GM19455 (cell line): Measurements from ENCODE around the gene MAPKAP1.
A peak's percentile ranks its signal among the peaks of the same experiment; 100 is the strongest.

Experiments
- ATAC-seq: cut with Tn5 transposase; IDR thresholded peaks from one replicate; pipeline ENCODE4 v1.9.1; 2021; ENCODE audit not compliant: unreplicated experiment

MAPKAP1 gene

DNA sequence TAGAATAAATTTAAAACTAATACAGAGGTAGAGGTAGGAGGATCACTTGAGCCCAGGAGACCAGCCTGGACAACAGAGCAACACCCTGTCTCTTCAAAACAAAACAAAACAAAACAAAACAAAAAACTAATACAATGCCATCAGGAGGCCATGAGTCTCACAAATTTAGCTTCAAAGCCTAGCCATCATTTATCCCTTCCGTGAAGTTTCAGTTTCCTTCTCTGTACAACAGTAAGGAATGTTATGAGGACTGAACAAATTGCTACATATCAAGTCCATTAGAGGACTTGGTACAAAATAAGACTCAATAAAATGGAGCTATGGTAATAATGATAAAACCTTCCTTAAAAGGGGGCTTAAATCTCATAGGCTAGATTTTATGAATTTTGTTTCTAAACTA, 60.8 kb downstream of the MAPKAP1 start:
- peak; percentile 18 for ATAC-seq

DNA sequence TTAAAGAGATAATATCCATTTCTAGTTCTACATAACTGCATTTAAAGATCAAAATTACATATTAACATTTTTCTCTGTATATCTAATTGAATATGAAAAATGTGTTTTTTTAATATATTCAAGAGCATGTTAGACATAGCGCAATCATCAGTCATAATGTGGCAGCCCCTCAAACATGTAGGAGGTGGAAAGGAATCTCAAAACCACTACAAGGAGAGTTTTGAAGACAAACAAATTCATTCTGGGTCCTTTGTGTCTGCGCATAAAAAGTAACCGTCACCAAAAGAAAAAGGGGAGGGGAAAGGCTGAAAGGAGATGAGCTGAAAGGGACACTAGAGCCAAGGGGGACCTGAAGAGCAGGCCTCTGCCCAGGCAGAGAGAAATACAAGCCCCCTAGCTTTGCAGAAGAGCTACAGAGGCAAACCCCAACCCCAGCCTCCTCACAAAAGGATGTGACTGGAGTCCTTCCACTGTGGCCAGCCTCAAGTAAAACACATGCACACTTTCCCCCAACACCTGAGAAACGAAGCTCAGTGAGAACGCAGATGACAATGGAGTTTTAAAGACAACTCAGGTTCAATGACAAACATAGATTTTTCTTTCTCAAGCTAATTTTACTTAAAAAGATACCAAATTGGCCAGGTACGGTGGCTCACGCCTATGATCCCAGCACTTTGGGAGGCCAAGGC, 62.0 kb downstream of the MAPKAP1 start:
- no peak for ATAC-seq

DNA sequence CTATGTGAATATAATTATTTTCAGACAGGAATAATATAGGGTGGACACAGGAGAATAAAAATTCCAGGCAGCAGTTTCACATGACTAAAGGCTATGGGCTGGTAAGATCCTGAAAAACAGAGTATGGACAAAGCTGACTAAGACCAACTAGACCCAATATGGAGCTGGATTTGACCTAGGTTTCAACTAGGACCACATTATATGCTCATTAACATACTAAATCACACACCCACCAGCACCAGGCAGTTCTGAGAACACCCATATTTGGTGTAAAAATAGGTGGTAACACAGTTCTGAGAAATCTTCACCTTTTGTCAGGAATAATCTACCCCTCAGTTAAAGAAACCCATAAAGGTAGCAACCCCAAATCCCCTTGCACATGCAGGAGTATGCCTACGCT, 64.7 kb downstream of the MAPKAP1 start:
- ATAC-seq: no peak

DNA sequence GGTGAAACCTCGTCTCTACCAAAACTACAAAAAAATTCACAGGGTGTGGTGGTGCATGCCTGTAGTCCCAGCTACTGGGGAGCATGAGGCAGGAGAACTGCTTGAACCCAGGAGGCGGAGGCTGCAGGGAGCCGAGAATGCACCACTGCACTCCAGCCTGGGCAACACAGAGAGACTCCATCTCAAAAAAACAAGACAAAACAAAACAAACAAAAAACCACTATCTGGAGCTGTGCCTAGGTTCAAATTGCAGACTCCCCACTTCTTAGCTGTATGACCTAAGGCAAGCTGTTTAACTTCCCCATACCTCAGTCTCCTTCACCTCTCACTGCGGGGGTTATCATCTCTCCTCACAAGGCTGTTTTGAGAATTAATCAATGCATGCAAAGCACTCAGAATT, 68.0 kb downstream of the MAPKAP1 start:
- no peak for ATAC-seq

DNA sequence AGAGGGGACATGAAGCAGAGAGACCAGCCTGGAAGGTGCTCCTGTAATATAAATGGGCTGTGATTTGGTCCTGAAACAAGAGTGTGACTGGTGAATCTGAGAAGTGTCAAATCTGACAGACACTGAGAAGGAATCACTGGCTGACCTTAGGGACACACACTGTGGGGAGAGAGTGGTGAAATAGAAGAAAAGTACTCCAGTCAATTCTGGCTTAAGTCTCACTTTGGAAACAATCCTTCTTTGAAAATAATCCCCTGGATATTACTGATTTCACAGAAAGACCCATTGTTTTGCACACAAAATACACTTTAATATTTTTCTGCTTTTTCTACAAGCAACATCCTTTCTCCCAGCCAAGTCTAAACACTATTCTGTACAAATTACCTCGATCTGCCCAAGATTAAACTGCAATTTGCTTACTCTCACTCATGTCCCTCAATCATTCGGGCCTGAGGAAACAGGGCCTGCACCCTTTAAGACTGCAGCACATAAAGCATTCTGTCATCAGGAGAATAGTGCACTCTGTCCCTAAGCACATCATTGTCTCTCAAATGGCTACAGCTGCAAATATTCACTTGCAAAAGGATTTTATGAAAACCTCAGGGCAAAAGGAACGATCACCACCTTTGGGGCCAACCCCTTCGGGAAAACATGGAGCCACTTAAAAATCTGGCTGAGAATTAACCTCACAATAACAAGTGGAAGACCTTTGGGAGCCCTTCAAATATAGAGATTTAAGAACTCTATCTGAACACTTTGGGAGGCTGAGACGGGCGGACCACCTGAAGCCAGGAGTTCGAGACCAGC, 68.6 kb downstream of the MAPKAP1 start:
- ATAC-seq: no peak

DNA sequence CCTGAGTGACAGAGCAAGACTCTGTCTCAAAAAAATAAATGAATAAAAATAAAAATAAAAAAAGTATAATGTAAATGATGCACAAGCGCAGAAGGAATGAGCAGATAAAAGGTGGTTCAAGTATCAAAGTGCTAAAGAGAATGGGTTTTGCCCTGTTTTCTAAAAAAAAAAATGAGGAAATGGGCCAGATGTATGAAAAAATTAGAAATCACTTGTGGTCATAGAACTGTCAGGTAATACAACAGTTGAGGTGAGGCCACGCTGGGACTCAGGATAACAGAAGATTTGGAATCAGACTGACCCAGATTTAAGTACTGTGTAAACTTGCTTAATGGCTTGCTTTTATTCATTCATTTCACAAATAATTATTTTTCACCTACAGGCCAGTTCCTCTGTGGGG, 69.8 kb downstream of the MAPKAP1 start:
- no peak for ATAC-seq

DNA sequence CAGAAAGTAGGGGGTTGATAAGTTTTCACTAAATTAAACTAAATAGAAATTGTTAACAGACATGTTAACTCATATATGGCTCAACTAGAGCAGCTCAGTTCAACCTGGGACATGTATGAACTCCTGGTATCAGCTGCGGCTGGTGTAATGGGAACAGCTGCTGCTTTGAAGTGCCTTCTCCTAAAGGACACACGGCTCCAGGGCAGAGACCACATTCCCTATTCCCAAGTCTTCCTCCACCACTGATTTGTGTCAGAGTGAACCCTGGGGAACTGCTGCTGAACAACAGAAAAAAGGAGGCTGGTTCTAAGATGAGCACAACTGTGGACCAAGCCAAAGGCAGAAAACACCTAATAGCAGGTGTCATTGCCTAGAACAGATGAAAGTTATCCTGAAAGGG, 71.1 kb downstream of the MAPKAP1 start:
- ATAC-seq: no peak

DNA sequence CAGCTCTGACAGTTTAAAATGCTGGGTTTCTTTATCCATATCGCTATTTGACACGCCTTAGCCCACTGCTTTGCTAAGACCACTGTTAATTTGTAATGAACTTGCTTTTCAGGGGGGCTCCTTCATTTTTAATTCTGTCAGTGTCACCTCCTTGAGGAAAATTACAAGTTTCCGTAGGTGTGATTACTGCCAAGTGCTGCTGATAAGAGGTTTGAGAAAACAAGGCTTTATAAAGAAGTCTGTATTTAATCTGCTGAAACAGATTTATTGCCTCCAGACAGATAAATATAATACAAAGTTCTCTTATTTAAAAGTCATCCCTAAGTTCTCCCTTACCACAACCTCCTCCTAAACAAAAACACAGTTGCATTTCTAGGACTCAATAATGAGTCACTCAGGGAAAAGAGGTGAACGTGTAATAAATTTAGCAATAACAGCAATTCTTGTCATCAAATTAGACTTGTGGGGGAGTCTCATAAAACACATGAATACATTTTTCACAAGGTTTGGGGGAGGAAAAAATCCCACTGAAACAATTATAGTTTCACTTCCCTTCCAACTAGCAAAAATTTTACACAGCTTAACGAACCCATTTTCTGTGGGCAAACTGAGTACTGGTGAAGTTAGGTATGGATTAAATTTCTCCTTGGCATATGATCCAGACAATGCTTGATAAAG, 72.8 kb downstream of the MAPKAP1 start:
- ATAC-seq: no peak

DNA sequence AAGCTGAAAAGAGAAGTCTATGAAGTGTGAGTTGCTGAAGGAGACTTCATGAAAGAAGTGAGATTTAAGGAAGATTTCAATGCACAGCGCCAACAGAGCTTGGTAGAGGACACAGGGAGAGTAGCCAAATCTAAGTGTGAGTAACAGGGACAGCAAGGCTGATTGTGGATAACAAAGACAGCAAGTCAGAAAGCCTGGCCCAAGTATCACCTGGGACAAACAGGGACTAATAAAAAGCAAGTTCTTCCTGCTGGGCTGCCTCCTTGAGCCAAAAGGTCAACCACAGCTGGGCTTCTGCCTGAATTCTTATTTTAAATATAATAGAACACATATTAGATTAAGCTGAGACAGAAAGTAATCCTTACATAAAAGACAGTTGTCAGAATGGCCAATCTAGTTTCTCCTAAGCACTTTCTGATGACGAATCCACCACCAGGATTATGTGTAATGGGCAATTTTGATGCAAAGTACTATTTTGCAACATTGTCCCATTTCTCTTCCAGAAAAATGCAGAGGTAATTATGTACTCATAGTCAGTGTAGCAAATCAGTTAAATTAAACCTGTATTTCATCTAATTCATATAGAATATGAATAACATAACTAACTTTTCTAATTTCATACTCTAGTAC, 73.8 kb downstream of the MAPKAP1 start:
- ATAC-seq: no peak

DNA sequence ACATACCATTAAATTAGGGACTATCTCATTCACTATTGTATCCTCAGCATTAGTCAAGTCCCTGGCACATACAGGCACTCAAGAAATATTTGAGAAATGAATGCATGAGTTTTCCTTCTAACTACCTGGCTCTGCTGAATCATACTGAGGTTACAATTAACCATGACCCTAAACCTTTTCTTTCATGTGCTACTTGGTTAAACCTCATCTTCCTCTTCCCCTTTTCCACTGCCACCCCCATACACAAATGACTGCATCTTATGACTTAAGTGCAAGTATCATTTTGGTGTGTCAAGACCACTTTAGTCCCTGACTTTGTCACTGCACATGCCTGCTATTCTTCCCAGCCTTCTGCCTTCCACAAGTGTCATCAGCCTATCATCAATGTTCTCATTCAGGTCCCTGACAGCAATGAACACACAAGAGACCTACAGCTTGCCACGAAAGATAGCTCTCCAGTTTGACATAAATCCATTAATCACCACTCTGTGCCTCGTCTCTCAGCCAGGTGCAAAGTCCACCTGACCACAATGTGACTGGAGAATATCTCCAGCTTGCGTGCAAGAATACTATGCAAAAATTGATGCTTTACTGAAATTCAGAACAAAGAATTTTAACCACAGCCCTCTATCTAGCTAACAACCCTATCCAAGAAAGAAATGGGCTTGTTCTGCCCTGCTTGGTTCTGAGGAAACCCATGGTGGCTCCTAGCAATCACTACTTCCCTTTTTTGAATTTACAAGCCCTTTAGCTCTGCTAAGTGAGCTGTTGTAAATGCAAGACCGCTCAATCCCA, 74.5 kb downstream of the MAPKAP1 start:
- peak; percentile 54 for ATAC-seq

DNA sequence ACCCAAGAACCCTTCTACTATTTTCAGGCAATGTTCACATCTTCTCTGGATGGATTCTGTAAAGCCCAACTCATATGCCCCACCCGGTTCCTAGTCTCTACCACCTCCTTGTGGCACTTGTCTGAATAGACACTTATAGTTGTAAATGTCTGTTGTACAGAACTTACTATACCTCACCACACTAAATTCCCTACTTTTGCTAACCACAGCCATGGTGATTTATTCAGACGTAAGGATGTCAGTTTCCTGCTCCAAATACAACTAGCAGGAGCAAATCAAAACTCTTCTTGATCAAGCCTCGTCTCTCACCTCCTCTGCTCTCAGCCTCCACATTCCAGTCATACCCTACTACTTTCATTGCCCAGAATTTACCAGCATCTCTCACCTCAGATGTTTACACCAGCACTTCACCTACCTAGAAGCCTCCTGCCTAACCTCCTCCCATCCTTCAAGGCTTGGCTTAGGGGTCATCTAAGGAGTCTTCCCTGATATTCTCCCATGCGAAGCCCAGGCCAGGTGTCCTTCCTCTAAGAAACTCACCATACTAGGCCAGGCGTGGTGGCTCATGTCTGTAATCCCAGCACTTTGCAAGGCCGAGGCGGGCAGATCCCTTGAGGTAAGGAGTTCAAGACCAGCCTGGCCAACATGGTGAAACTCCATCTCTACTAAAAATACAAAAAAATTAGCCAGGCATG, 75.5 kb downstream of the MAPKAP1 start:
- no peak for ATAC-seq

DNA sequence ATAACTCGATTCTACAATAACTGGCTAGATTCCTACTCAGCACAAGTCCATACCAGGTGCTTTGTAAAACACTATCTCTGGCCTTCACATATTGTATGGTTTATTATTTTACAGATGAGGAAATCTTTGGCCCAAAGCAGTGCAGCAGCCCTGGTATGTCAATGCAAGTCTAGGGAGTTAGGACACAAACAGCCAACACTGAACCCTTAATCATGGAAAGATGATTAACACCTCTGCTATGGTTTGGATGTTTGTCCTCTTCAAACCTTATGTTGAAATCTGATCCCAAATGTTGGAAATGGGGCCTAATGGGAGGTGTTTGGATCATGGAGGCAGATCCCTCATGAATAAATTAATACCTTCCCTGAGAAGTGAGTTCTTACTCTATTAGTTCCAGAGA, 76.6 kb downstream of the MAPKAP1 start:
- ATAC-seq: no peak

DNA sequence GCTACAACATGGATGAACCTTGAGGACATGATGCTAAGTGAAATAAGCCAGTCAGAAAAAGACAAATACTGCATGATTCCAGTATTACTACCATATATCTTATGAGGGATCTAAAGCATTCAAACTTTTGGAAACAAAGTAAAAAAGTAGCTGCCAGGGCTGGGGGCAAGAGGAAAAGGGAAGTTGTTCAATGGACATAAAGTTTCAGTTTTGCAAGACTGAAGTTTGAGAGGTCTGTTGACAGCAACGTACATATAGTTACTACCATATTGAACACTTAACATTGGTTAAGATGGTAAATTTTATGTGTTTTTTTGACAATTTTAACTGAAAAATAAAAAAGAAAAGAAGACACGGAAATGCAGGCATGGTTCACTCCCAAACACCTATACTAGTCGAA, 77.6 kb downstream of the MAPKAP1 start:
- ATAC-seq: no peak

DNA sequence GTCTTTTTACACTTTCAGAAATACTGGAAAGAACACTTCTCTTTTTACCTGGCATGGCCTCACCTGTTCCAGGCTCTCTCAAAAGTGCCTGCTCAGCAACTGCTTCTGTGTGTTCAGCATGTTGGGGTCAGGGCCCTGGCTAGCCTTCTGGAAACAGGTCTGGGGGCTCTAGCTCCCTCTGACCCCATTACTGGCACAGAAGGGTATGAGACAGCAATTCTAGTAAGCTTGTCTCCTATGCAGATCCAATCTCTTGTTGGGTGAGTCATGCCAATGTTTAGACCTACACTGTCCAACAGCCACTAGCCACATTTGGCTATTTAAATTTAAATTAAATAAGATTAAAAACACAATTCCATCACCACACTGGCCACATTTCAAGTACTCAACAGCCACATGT, 80.8 kb downstream of the MAPKAP1 start:
- no peak for ATAC-seq

DNA sequence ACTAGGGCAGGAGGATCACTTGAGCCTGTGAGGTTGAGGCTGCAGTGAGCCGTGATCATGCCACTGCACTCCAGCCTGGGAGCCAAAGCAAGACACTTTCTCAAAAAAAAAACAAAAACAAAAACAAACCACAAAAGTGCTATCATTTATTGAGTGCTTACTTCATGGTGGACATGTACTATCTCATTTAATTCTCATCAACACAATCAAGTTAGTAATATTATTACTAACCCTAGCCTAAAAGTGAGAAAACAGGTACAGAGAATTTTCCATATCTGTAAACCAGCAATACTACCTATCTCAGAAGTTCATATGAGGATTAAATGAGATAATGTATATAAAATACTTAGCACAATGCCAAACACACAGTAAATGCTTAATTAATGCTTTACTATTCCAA, 85.8 kb downstream of the MAPKAP1 start:
- ATAC-seq: no peak

DNA sequence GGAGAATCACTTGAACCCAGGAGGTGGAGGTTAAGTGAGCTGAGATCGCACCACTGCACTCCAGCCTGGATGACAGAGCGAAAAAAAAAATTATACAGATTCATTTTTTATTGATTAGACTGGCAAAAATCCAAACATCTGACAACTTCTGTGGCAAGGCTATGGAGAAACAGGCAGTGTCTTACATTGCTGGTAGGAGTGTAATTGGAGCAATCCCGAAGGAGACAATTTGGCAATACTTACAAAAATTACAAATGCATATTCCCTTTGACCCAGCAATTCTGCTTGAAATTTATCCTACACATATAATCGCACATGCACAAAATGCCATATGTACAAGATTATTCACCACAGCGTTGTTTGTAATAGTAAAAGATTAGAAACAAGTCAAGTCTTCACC, 86.8 kb downstream of the MAPKAP1 start:
- no peak for ATAC-seq

DNA sequence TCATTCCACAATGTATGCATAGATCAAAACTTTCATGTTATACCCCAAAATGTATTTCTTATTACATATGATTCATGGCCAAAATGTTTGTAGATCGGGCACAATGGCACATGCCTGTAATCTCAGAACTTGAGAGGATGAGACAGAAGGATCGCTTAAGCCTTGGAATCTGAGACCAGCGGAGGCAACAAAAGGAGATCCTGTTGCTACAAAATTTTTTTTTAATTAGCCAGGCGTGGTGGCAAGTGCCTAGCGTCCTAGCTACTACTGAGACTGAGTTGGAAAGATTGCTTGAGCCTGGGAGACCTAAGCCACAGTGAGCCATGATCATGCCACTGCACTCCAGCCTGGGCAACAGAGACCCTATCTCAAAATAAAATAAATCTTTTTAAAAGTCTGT, 89.9 kb downstream of the MAPKAP1 start:
- no peak for ATAC-seq

DNA sequence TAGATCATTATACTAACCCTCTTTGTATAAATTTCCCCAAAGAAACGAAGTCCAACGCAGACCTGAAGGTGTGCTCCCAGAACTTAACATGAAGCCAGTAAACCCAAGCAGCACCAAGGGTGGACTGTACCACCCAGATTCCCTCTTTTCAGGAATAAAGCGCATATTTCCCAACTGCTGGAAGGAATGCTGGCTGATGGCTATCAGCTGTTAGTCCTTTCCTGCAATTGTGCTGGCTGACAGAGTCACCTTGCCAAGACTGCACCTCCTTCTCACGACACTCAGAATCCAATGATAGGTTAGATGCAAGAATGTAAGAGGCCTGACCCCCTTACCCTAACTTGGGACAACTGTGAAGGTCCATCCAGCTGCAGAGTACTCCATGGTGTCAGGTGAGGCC, 93.9 kb downstream of the MAPKAP1 start:
- no peak for ATAC-seq

DNA sequence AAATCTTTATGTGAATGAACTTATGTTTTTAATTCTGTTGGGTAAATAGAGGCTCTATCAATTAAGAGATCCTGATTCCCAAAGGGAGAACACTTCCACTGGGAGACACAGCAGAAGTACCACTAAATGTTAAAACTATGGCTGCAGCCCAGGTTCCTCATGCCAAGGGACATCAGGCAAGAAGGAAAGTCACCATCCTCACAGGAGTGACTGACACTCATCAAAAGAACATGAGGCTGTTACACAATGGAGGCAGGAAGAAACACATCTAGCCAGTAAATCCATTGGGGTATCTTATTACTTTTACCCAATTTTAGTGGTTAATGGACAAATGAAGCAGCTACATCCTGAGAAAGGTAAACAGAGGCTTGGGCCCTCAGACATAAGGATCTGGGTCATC, 94.4 kb downstream of the MAPKAP1 start:
- no peak for ATAC-seq

DNA sequence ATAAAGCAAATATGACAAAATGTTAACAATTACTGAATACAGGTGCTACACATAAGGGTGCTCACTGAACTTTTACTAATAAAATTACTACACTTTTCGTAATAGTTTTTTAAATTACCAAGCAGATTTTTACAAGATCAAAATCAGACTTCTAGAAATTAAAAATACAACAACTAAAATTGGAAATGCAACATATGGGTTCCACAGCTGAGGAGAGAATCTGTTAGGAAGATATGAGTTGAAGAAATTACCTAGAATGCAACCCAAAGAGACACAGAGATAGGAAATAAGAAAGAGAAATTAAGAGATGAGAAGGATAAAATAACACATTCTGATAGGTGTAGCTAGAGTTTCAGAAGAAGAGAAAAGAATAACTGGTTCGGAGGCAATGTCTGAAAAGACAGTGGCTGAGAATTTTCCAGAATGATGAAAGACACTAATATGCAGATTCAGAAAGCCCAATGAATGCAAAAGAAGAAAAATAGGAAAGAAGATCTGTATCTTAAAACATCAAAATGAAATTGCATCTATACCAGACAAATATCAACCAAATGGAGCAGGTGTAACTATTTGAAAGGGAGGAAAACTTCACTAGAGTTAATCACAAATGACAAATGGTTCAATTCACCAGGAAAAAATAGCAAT, 95.8 kb downstream of the MAPKAP1 start:
- ATAC-seq: no peak
